GM23338 (cell line): ENCODE results near the gene COL18A1. TPM values are rescaled to one million over a fixed set of nuclear protein-coding genes. Genes with fewer than 3 reads are reported as not detected.

Experiments used
- JUNB ChIP-seq: IDR thresholded peaks from one replicate; pipeline ENCODE4 v1.6.1; 2016; ENCODE audit warnings: antibody characterized with exemption; ENCODE audit not compliant: unreplicated experiment
- POLR2AphosphoS5 ChIP-seq: IDR thresholded peaks from 2 replicates; pipeline ENCODE4 v1.6.1; 2016; ENCODE audit warnings: antibody characterized with exemption, low read depth
- REST ChIP-seq: IDR thresholded peaks from one replicate; pipeline ENCODE4 v1.6.1; 2018; ENCODE audit warnings: antibody characterized with exemption; ENCODE audit not compliant: unreplicated experiment
- ZNF462 ChIP-seq: fragments of 250-450 bp; sonication (Bioruptor Pico); IDR thresholded peaks from 2 replicates; pipeline ENCODE4 v1.5.0; 2020; ENCODE audit warnings: mild to moderate bottlenecking, moderate library complexity
- polyA plus RNA-seq: library from polyadenylated mRNA; unstranded; fragments of >200 nt; fragmentation: Nextera tagmentation; extraction: Ambion mirVana; gene quantifications from 2 replicates; pipeline ENCODE4 v1.2.1, GENCODE V29; 2016
- total RNA-seq: library from RNA; depleted of rRNA; stranded (reverse); fragments of >200 nt; shearing (Covaris generic); gene quantifications from 2 replicates; pipeline ENCODE4 v1.2.3, GENCODE V29; 2014
- TF ChIP-seq, protein P1 (sequence below): IDR thresholded peaks from 2 replicates; pipeline ENCODE4 v1.6.1; 2016; ENCODE audit warnings: antibody characterized with exemption

Gene COL18A1
- total and polyA plus RNA-seq, 2 experiments from 2014 or later, result 38.4 to 430 TPM

DNA sequence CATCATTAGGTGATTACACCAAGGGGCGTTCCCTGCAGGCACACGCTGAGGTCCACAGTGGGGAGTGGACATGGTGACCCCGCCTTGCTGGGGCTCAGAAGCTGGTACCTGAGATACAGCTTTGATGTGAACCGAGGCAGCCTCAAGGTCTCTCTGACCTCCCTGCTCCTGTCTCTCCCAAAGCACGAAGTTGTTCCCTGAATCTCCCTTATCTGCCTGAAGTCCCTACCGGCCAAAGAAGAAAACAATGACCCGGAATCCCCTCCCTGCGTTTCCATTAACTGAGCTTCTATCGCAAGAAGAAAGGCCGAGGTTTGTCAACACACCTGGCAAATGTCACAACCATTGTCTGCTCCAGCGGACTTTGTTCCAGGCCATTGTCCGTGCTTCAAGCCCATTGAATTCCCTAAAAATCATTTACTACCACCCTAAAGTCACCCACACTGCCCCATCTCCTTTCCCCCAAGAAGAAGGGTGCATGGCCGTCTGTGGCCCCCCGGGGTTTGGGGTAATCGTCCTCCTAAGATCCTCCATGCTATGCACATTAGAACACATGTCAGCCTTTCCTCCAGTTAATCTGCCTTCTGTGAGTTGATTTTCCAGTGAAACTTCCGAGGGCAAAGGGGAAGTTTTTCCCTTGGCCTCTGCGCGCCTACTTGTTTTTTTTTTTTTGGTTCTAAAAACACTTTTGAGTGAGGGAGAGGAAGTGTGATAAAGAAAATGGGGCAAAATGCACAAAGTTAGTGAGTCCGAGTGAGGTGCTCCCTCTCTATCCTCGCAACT lies 48.1 kb upstream of the COL18A1 start (continued):
- TF ChIP-seq ZNF462 (CRISPR knock-in tag) (no peak), POLR2AphosphoS5 (no peak), JUNB (no peak), REST (no peak)
- TF ChIP-seq, protein P1, sequence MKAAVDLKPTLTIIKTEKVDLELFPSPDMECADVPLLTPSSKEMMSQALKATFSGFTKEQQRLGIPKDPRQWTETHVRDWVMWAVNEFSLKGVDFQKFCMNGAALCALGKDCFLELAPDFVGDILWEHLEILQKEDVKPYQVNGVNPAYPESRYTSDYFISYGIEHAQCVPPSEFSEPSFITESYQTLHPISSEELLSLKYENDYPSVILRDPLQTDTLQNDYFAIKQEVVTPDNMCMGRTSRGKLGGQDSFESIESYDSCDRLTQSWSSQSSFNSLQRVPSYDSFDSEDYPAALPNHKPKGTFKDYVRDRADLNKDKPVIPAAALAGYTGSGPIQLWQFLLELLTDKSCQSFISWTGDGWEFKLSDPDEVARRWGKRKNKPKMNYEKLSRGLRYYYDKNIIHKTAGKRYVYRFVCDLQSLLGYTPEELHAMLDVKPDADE, result no peak
